Measurements from ENCODE around the gene CPNE9.

Gene CPNE9

DNA sequence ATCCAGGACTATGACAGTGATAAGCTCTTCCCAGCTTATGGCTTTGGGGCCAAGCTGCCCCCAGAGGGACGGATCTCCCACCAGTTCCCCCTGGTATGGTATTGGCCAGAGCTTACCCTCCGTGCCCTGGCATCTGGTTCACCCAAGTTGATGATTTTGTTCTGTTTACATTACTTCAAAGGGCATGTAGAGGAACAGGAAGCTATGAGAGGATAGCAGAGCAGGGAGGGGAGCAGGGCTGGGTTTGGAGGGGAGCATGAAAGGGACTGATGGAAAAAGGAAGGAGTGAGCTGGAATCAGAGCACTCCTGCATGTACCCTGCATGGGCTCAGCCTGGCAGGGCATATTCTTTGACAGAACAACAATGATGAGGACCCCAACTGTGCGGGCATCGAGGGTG is 14.5 kb downstream of the CPNE9 start:
- H3K4me3 ChIP-seq (ENCODE audit: low read length): no peak overlapping the region
- no peak for DNase-seq (ENCODE audit: low read depth)
- TF ChIP-seq CTCF (IDR thresholded peaks at IDR 0.05; ENCODE audit: insufficient read depth, low read depth, low read length, missing control alignments): no peak

DNA sequence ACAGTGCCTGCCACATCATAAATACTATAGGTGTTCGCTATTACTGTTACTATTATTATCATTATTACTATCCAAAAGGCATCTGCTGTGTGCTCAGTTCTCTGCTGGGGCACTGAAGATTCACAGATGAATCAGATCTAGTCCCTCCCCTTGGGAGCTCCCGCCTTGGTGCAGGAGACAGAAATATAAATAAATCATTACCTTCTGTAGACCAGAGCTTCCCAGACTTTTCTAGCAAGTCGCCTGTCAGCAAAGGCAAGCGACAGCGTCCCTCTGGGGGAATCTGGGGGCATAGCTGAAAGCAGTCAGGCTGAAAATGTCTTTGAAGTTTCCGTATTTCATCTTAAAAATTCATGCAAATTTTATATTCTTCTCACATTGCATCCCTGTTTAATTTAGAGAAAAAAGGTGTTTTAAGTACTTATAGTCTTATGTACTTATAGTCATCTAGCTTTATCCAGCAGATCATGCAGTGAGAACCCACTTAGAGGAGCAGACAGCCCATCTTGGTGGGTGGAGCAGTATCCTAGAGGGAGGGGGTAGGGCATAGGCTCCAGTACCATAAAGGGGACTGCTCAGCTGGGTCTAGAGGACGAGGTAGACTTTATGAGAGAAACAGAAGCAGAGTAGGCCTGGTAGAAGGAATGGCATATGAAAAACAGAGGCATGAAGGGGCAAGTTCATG is 17.5 kb downstream of the CPNE9 start:
- no peak overlapping the region for H3K4me3 ChIP-seq (ENCODE audit: low read length)
- no peak for DNase-seq (ENCODE audit: low read depth)
- TF ChIP-seq CTCF (IDR thresholded peaks at IDR 0.05; ENCODE audit: insufficient read depth, low read depth, low read length, missing control alignments): no peak

DNA sequence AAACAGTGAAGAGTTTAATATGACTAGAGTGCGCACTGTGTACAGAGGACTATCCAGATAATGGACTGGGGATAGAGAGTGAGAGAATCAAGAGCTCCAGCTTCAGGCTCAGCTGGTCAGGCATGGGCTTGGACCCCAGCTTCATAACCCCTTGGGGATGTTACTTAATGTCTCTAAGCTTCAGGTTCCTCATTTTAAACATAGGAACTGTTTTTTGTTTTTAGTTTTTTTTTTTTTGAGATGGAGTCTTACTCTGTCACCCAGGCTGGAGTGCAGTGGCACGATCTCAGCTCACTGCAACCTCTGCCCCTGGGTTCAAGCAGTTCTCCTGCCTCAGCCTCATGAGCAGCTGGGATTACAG is 18.0 kb downstream of the CPNE9 start:
- no peak for DNase-seq (ENCODE audit: low read depth)
- TF ChIP-seq CTCF (IDR thresholded peaks at IDR 0.05; ENCODE audit: insufficient read depth, low read depth, low read length, missing control alignments): no peak
- no peak overlapping the region for H3K4me3 ChIP-seq (ENCODE audit: low read length)

DNA sequence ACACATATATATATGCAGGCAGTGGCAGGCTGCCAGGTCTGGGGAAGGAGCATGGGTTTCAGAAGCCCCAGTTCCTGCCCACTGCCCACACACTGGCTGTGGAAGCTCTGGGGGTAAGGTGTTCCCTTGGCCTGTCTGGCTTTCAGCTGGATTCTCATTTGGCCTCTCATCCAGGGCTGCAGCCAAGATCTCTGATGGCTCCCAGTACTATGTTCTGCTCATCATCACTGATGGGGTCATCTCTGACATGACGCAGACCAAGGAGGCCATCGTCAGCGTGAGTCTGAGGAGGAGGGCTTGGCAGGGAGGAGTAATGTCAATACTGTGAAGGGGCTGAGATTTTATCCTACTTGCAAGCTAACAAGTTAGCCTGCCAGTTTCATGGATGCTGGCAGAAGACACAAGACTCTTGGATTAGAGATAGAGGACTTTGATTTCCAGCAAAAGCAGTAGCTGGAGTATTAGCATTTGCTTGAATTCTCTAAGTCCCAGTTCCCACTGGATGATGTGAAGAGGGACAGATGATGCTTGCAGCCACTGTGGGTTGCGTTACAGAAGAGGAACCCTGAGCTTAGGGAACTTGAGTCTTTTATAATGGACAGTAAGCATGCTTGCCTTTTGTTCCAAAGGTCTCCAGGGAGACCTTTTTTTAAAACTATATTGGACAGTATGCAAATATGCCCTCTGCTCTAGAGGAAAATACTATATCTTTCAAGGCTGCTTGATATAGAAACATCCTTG is 22.3 kb downstream of the CPNE9 start:
- TF ChIP-seq CTCF (IDR thresholded peaks at IDR 0.05; ENCODE audit: insufficient read depth, low read depth, low read length, missing control alignments): no peak
- no peak for DNase-seq (ENCODE audit: low read depth)
- H3K4me3 ChIP-seq (ENCODE audit: low read length): no peak overlapping the region

GRCh38 chr3:9727041-9727595 is 23.5 kb downstream of the CPNE9 start:
- peak; percentile 27 for DNase-seq (ENCODE audit: low read depth)
- H3K4me3 ChIP-seq (ENCODE audit: low read length): no peak overlapping the region
- TF ChIP-seq CTCF (IDR thresholded peaks at IDR 0.05; ENCODE audit: insufficient read depth, low read depth, low read length, missing control alignments): no peak

GRCh38 chr3:9727743-9728142 is 24.1 kb downstream of the CPNE9 start:
- no peak for TF ChIP-seq CTCF (IDR thresholded peaks at IDR 0.05; ENCODE audit: insufficient read depth, low read depth, low read length, missing control alignments)
- DNase-seq (ENCODE audit: low read depth): peak; percentile 54
- H3K4me3 ChIP-seq (ENCODE audit: low read length): no peak overlapping the region

Measured in epithelial cell of esophagus (primary cell).